ENCODE data around the gene GAREM1.

DNA sequence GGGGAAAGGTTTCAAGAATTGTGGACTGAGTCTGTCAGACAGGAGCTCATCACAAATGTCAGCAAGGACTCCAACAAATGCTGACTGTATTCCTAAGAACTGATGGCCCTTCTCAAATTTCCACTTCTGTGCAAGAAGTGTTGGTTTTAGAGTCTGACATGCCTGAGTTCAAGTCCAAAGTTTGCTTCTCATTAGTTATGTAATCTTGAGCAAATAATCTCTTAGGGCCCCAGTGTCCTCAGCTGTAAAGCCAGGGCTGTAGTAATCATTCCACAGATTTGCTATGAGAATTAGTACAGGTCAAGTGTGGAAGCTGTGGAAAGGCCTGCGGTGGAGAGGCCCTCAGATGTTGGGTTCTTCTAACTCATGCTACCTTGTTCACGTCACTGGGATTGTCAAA lies 257.0 kb downstream of the GAREM1 start:
- TF ChIP-seq POLR2A (IDR thresholded peaks at IDR 0.05) (no peak), EP300 (IDR thresholded peaks at IDR 0.05) (no peak), POLR2AphosphoS5 (IDR thresholded peaks at IDR 0.05) (no peak)
- TF ChIP-seq, protein P1, sequence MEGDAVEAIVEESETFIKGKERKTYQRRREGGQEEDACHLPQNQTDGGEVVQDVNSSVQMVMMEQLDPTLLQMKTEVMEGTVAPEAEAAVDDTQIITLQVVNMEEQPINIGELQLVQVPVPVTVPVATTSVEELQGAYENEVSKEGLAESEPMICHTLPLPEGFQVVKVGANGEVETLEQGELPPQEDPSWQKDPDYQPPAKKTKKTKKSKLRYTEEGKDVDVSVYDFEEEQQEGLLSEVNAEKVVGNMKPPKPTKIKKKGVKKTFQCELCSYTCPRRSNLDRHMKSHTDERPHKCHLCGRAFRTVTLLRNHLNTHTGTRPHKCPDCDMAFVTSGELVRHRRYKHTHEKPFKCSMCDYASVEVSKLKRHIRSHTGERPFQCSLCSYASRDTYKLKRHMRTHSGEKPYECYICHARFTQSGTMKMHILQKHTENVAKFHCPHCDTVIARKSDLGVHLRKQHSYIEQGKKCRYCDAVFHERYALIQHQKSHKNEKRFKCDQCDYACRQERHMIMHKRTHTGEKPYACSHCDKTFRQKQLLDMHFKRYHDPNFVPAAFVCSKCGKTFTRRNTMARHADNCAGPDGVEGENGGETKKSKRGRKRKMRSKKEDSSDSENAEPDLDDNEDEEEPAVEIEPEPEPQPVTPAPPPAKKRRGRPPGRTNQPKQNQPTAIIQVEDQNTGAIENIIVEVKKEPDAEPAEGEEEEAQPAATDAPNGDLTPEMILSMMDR (IDR thresholded peaks at IDR 0.05) = no peak

Data from upper lobe of left lung (tissue), 4 donors.